ENCODE data around the gene MCOLN2.

GRCh38 chr1:84892705-84893618 is 104.0 kb downstream of the MCOLN2 start, which contains the start of gene LPAR3:
- no peak for TF ChIP-seq CTCF (conservative IDR thresholded peaks at IDR 0.05)
- no peak for TF ChIP-seq EZH2 (IDR thresholded peaks at IDR 0.05; ENCODE audit: low read depth)

Data from PC-9 (cell line).